OCI-LY1 (cell line): ENCODE data around the gene P2RY12.

Experiments used
- H2AFZ ChIP-seq: fragments of 200-600 bp; sonication (generic), shearing (Covaris generic); 2 replicates; pipeline ENCODE4 v1.6.0; 2014; ENCODE audit warnings: antibody characterized with exemption, mild to moderate bottlenecking, low read length
- H3F3A ChIP-seq: fragments of 200-600 bp; sonication (generic), shearing (Covaris generic); 2 replicates; pipeline ENCODE4 v1.6.0; 2014; ENCODE audit warnings: mild to moderate bottlenecking, antibody characterized with exemption, low read length, moderate library complexity; ENCODE audit not compliant: insufficient read depth
- H3K27ac ChIP-seq: fragments of 200-600 bp; sonication (generic); 2 replicates; pipeline ENCODE4 v1.5.1; 2014; ENCODE audit warnings: low read length, mixed run types, mild to moderate bottlenecking, low read depth; ENCODE audit not compliant: poor library complexity, severe bottlenecking
- H3K27me3 ChIP-seq: fragments of 200-600 bp; sonication (generic); 2 replicates; pipeline ENCODE4 v1.6.0; 2014; ENCODE audit warnings: antibody characterized with exemption, mild to moderate bottlenecking, low read length, moderate library complexity; ENCODE audit not compliant: insufficient read depth
- H3K36me3 ChIP-seq: fragments of 200-600 bp; sonication (generic); 2 replicates; pipeline ENCODE4 v1.6.1; 2014; ENCODE audit warnings: mild to moderate bottlenecking, antibody characterized with exemption, low read length, moderate library complexity, mixed read lengths; ENCODE audit not compliant: insufficient read depth
- H3K4me1 ChIP-seq: fragments of 200-600 bp; sonication (generic); 2 replicates; pipeline ENCODE4 v1.5.1; 2014; ENCODE audit warnings: mild to moderate bottlenecking, low read length, moderate library complexity; ENCODE audit not compliant: insufficient read depth, severe bottlenecking
- H3K4me2 ChIP-seq: fragments of 200-600 bp; sonication (generic), shearing (Covaris generic); 2 replicates; pipeline ENCODE4 v1.6.1; 2014; ENCODE audit warnings: low read length
- H3K4me3 ChIP-seq: fragments of 200-600 bp; sonication (generic); 2 replicates; pipeline ENCODE4 v1.5.1; 2014; ENCODE audit warnings: low read length, low read depth, mild to moderate bottlenecking, mixed read lengths; ENCODE audit not compliant: poor library complexity, severe bottlenecking
- H3K79me2 ChIP-seq: fragments of 200-600 bp; shearing (Covaris generic); 2 replicates; pipeline ENCODE4 v1.6.1; 2016; ENCODE audit warnings: mixed run types, low read length, mixed read lengths; ENCODE audit not compliant: insufficient read depth
- H3K9ac ChIP-seq: fragments of 200-600 bp; sonication (generic), shearing (Covaris generic); 2 replicates; pipeline ENCODE4 v1.6.1; 2014; ENCODE audit warnings: mild to moderate bottlenecking, low read length, mixed read lengths
- H3K9me2 ChIP-seq: fragments of 200-600 bp; sonication (generic), shearing (Covaris generic); 2 replicates; pipeline ENCODE4 v1.6.1; 2014; ENCODE audit warnings: low read depth, mild to moderate bottlenecking, low read length, mixed read lengths
- H3K9me3 ChIP-seq: fragments of 200-600 bp; shearing (Covaris generic); 2 replicates; pipeline ENCODE4 v1.6.1; 2014; ENCODE audit warnings: low read length, mixed read lengths
- H4K20me1 ChIP-seq: fragments of 200-600 bp; sonication (generic), shearing (Covaris generic); 2 replicates; pipeline ENCODE4 v1.6.0; 2016; ENCODE audit warnings: mild to moderate bottlenecking, low read length; ENCODE audit not compliant: insufficient read depth
- CTCF ChIP-seq: fragments of 200-600 bp; sonication (generic), shearing (Covaris generic); IDR thresholded peaks from 2 replicates; pipeline ENCODE4 v1.5.1; 2017; ENCODE audit warnings: mild to moderate bottlenecking, antibody characterized with exemption, low read length, moderate library complexity, mixed read lengths
- EZH2 ChIP-seq: fragments of 200-600 bp; sonication (generic), shearing (Covaris generic); IDR thresholded peaks from 2 replicates; pipeline ENCODE4 v1.8.0; 2017; ENCODE audit warnings: borderline replicate concordance, mixed run types, mild to moderate bottlenecking, antibody characterized with exemption, low read length, moderate library complexity, mixed read lengths

The P2RY12 gene

GRCh38 chr3:151379083-151379734, 5.3 kb downstream of the P2RY12 start:
- no peaks in the 10 kb centered on the region for H3K9me3 ChIP-seq
- no peak overlapping the region for H3K9ac ChIP-seq
- H3K9me2 ChIP-seq, result no peaks in the 10 kb centered on the region
- peak overlapping the region; percentile 52 for H3K27ac ChIP-seq
- H4K20me1 ChIP-seq, result no peaks in the 10 kb centered on the region
- 0 out of 2 replicates have a peak, but pooled peaks cover 4% of the 10 kb centered on the region for H3F3A ChIP-seq
- no peak overlapping the region for H3K4me3 ChIP-seq
- peaks cover 52% of the 10 kb centered on the region for H3K4me1 ChIP-seq
- no peaks in the 10 kb centered on the region for H3K27me3 ChIP-seq
- TF ChIP-seq EZH2, result no peak
- peak; percentile 98 for TF ChIP-seq CTCF
- no peaks in the 10 kb centered on the region for H3K36me3 ChIP-seq
- no peaks in the 10 kb centered on the region for H3K79me2 ChIP-seq
- H2AFZ ChIP-seq, result no peak overlapping the region
- H3K4me2 ChIP-seq, result no peak overlapping the region

GRCh38 chr3:151377768-151378385, 6.7 kb downstream of the P2RY12 start:
- no peaks in the 10 kb centered on the region for H3K9me2 ChIP-seq
- peak overlapping the region; percentile 41 for H3K27ac ChIP-seq
- H3K27me3 ChIP-seq, result no peaks in the 10 kb centered on the region
- no peak overlapping the region for H2AFZ ChIP-seq
- peak overlapping the region; percentile 21; the same call in 1 of the 2 replicates for H3K9ac ChIP-seq
- peaks cover 39% of the 10 kb centered on the region for H3K4me1 ChIP-seq
- H3K9me3 ChIP-seq, result no peaks in the 10 kb centered on the region
- peak overlapping the region; percentile 36 for H3K4me3 ChIP-seq
- no peaks in the 10 kb centered on the region for H3K36me3 ChIP-seq
- TF ChIP-seq EZH2, result no peak
- no peak for TF ChIP-seq CTCF
- H3F3A ChIP-seq, result 0 out of 2 replicates have a peak, but pooled peaks cover 4% of the 10 kb centered on the region
- no peaks in the 10 kb centered on the region for H4K20me1 ChIP-seq
- H3K79me2 ChIP-seq, result no peaks in the 10 kb centered on the region
- H3K4me2 ChIP-seq, result peak overlapping the region; percentile 64

- H3K36me3 ChIP-seq, result no peaks in the 10 kb centered on the region
- no peaks in the 10 kb centered on the region for H3K27me3 ChIP-seq
- no peaks in the 10 kb centered on the region for H3F3A ChIP-seq
- H3K9me2 ChIP-seq, result no peaks in the 10 kb centered on the region
- no peaks in the 10 kb centered on the region for H3K9me3 ChIP-seq
- no peak overlapping the region for H3K9ac ChIP-seq
- TF ChIP-seq CTCF (no peak), EZH2 (no peak)
- H4K20me1 ChIP-seq, result no peaks in the 10 kb centered on the region
- H3K4me1 ChIP-seq, result peaks cover 13% of the 10 kb centered on the region
- no peak overlapping the region for H3K4me3 ChIP-seq
- H2AFZ ChIP-seq, result no peak overlapping the region
- H3K27ac ChIP-seq, result no peak overlapping the region
- H3K79me2 ChIP-seq, result no peaks in the 10 kb centered on the region
- no peak overlapping the region for H3K4me2 ChIP-seq
Measured at GRCh38 chr3:151372063-151372820, 12.3 kb downstream of the P2RY12 start.
